Measurements from ENCODE around the gene EXTL2. TPM values are rescaled to one million over a fixed set of nuclear protein-coding genes. Genes with fewer than 3 reads are reported as not detected.

The EXTL2 gene
- total and polyA plus RNA-seq, 11 donors = 5.4 to 9.6 (median 8.3) TPM

DNA sequence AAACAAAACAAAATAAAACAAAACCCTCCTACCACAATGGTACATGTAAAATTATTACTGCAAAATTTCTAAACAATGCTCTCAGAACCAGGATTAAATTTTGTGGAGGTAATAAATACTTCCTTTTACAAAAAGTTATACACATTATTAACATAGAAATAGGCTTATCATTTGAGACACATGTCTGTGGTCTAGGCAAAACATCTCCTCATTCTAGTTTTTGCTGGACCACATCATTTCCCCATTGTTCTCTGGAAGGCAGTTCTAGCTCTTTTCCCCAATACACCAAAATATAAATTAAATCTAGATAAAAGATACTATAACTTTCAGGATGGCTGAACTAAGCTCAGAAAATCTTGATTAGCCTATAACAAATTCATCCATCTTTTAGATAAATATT lies 18.4 kb downstream of the EXTL2 start:
- ATAC-seq (no peak), DNase-seq (no peak)
- Histone ChIP-seq H3K27ac (no peak overlapping the region), H3K36me3 (peaks cover 0 to 23% (median 0%) of the 10 kb centered on the region in 9 donors), H3K27me3 (no peaks in the 10 kb centered on the region), H3K4me1 (no peaks in the 10 kb centered on the region), H3K4me3 (no peak overlapping the region), H3K9me3 (no peaks in the 10 kb centered on the region)
- TF ChIP-seq CTCF (IDR thresholded peaks at IDR 0.05) = no peak
- intact Hi-C loops (cut with DNase I) = no loop called here

- H3K9me3 ChIP-seq = no peaks in the 10 kb centered on the region
- 89 to 94% (median 93%) methylated on average over 3 of the region's 3 CpGs for WGBS, 4 donors
- H3K36me3 ChIP-seq = peaks cover 0 to 23% (median 0%) of the 10 kb centered on the region in 9 donors
- H3K4me3 ChIP-seq = no peak overlapping the region
- ATAC-seq = no peak
- H3K27ac ChIP-seq = no peak overlapping the region
- intact Hi-C loops (cut with DNase I) = no loop called here
- no peak for DNase-seq
- H3K4me1 ChIP-seq = no peaks in the 10 kb centered on the region
- TF ChIP-seq CTCF (IDR thresholded peaks at IDR 0.05) (no peak), POLR2A (IDR thresholded peaks at IDR 0.05) (no peak)
- H3K27me3 ChIP-seq = no peaks in the 10 kb centered on the region
Observed at GRCh38 chr1:100875228-100875627, 19.4 kb downstream of the EXTL2 start.

DNA sequence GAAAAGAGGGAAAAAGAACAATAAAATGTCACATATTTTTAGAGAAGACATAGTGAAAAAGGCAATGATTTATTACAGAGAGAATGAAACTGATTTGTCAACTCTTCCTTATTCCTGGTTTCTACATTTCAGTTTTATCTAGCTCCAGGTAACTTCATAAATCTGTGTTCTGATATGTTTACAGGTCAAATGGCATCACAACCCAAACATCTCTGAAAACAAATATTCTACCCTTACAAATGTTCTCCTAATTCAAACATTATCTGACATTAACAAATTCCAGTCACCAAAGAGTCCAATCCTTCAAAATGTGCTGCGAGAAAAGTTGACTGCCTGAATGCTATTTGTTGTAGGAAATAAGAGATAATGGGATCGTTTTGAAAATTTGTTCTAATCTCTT lies 20.2 kb downstream of the EXTL2 start:
- 77 to 84% (median 81%) methylated on average over 2 of the region's 2 CpGs for WGBS, 4 donors
- intact Hi-C loops (cut with DNase I) = loop anchor here in 1 of 10 donors (5.0 kb wide), 1 partner anchor 1067 kb away; no protein-coding TSS in a partner anchor
- no peak for TF ChIP-seq POLR2A (IDR thresholded peaks at IDR 0.05)
- TF ChIP-seq CTCF (IDR thresholded peaks at IDR 0.05) = no peak

GRCh38 chr1:100869996-100870395 lies 24.6 kb downstream of the EXTL2 start:
- TF ChIP-seq POLR2A (IDR thresholded peaks at IDR 0.05) (no peak), CTCF (IDR thresholded peaks at IDR 0.05) (no peak)
- Histone ChIP-seq H3K27me3 (no peaks in the 10 kb centered on the region), H3K4me3 (no peak overlapping the region), H3K27ac (no peak overlapping the region), H3K36me3 (peaks cover 0 to 8% (median 0%) of the 10 kb centered on the region in 9 donors), H3K4me1 (peaks cover 0 to 10% (median 2%) of the 10 kb centered on the region in 12 donors), H3K9me3 (no peaks in the 10 kb centered on the region)
- 81 to 89% (median 86%) methylated on average over 2 of the region's 2 CpGs for WGBS, 4 donors
- DNase-seq (no peak), ATAC-seq (no peak)
- intact Hi-C loops (cut with DNase I) = loop anchor here (2.0 to 10.0 kb wide), 8 partner anchors 155 to 1065 kb away; partner anchors contain the start of gene VCAM1 (in 1 of the 10)

More for the DNA sequence above, 20.2 kb downstream of the EXTL2 start:
- DNase-seq (no peak), ATAC-seq (no peak)
- no peaks in the 10 kb centered on the region for H3K4me1 ChIP-seq
- H3K36me3 ChIP-seq = peaks cover 0 to 23% (median 0%) of the 10 kb centered on the region in 9 donors
- H3K27ac ChIP-seq = no peak overlapping the region
- H3K9me3 ChIP-seq = no peaks in the 10 kb centered on the region
- H3K4me3 ChIP-seq = no peak overlapping the region
- no peaks in the 10 kb centered on the region for H3K27me3 ChIP-seq
